Loucy (cell line): ENCODE measurements around the gene FGF8.

Experiments used
- CTCF ChIP-seq: fragments of 200-600 bp; sonication (generic); conservative IDR thresholded peaks from 2 replicates; pipeline ENCODE4 v1.5.1; 2014; ENCODE audit warnings: mild to moderate bottlenecking, antibody characterized with exemption, low read length
- EZH2phosphoT487 ChIP-seq: fragments of 200-600 bp; IDR thresholded peaks from 2 replicates; pipeline ENCODE4 v1.6.1; 2018; ENCODE audit warnings: antibody characterized with exemption, mild to moderate bottlenecking, moderate library complexity, borderline replicate concordance

- TF ChIP-seq CTCF (no peak), EZH2phosphoT487 (no peak)
Measured at GRCh38 chr10:101725296-101726114, 50.4 kb downstream of the FGF8 start.
